H1 (cell line): ENCODE data around the gene FARS2. TPM values are rescaled to one million over a fixed set of nuclear protein-coding genes. Genes with fewer than 3 reads are reported as not detected.

Source experiments
- CTCF ChIA-PET: fragments of 300-600 bp; sonication (Branson Sonifier 250); formaldehyde crosslinking; loops from one replicate; lab custom pipeline; 2021; ENCODE audit not compliant: partially characterized antibody; lab: Charles Lee
- POLR2A ChIA-PET: fragments of 300-600 bp; sonication (Branson Sonifier 250); formaldehyde crosslinking; loops from one replicate; lab custom pipeline; 2021; ENCODE audit warnings: inconsistent platforms; ENCODE audit not compliant: partially characterized antibody; lab: Charles Lee
- DNase-seq, 2 experiments: peaks; one replicate each; pipeline versions ENCODE4 v3.0.0 to v3.0.0-alpha.2; 2010 to 2022; ENCODE audit warnings: low spot score in 2 of 2, low read depth in 1 of 2, mixed read lengths in 1 of 2
- FAIRE-seq: peaks from 2 replicates; lab custom pipeline; 2011; peaks lifted over from hg19 to GRCh38; lab: Jason Lieb, UNC
- H2AFZ ChIP-seq: 2 replicates; pipeline ENCODE4 v1.8.1; 2012; ENCODE audit warnings: low read length, inconsistent platforms
- H2AK5ac ChIP-seq: 2 replicates; pipeline ENCODE4 v1.6.1; 2013; ENCODE audit warnings: low read depth, low read length
- H2BK120ac ChIP-seq: replicated peaks from 2 replicates; pipeline ENCODE3; 2013; ENCODE audit warnings: low read depth, low read length, inconsistent platforms
- H2BK12ac ChIP-seq: 2 replicates; pipeline ENCODE4 v1.6.1; 2013; ENCODE audit warnings: low read depth, low read length
- H2BK15ac ChIP-seq: 2 replicates; pipeline ENCODE4 v1.6.1; 2013; ENCODE audit warnings: low read length
- H2BK20ac ChIP-seq: 2 replicates; pipeline ENCODE4 v1.6.1; 2013; ENCODE audit warnings: low read length
- H2BK5ac ChIP-seq: 2 replicates; pipeline ENCODE4 v1.6.1; 2013; ENCODE audit warnings: low read depth, low read length
- H3K14ac ChIP-seq: 2 replicates; pipeline ENCODE4 v1.6.1; 2013; ENCODE audit warnings: inconsistent platforms; ENCODE audit not compliant: insufficient read length
- H3K18ac ChIP-seq: 2 replicates; pipeline ENCODE4 v1.6.1; 2013; ENCODE audit warnings: low read length; ENCODE audit errors: extremely low read depth
- H3K23ac ChIP-seq: 2 replicates; pipeline ENCODE4 v1.6.1; 2013; ENCODE audit warnings: inconsistent platforms; ENCODE audit not compliant: insufficient read length
- H3K23me2 ChIP-seq: 2 replicates; pipeline ENCODE4 v1.6.1; 2013; ENCODE audit warnings: low read depth, low read length
- H3K27ac ChIP-seq: 2 replicates; pipeline ENCODE4 v1.6.1; 2011; ENCODE audit warnings: low read depth, low read length, inconsistent platforms
- H3K27me3 ChIP-seq, 4 experiments: replicated peaks in 1 of 4; 1 replicate in 1 of 4; 2 replicates in 3 of 4; pipeline versions ENCODE4 v1.6.1 to v1.8.1; 2011 to 2013; ENCODE audit warnings: low read length in 3 of 4, mild to moderate bottlenecking in 3 of 4, inconsistent platforms in 2 of 4, mixed read lengths in 2 of 4, moderate library complexity in 1 of 4; ENCODE audit not compliant: control insufficient read depth in 3 of 4, insufficient read depth in 3 of 4; ENCODE audit errors: extremely low read depth in 1 of 4
- H3K36me3 ChIP-seq, 4 experiments: 2 replicates each; pipeline versions ENCODE4 v1.6.1 to v1.8.1; 2011 to 2013; ENCODE audit warnings: mild to moderate bottlenecking in 4 of 4, low read length in 3 of 4, moderate library complexity in 2 of 4, control low read depth in 1 of 4, inconsistent platforms in 1 of 4; ENCODE audit not compliant: insufficient read depth in 4 of 4, control insufficient read depth in 2 of 4
- H3K4ac ChIP-seq: replicated peaks from 2 replicates; pipeline ENCODE3; 2013; ENCODE audit warnings: low read length, low read depth, mixed read lengths, inconsistent platforms; ENCODE audit not compliant: insufficient read length
- H3K4me1 ChIP-seq, 4 experiments: replicated peaks in 1 of 4; 1 replicate in 1 of 4; 2 replicates in 3 of 4; pipeline versions ENCODE4 v1.6.1 to v1.8.1; 2011 to 2013; ENCODE audit warnings: low read length in 3 of 4, inconsistent platforms in 2 of 4, mixed read lengths in 1 of 4; ENCODE audit not compliant: insufficient read depth in 4 of 4, control insufficient read depth in 3 of 4
- H3K4me2 ChIP-seq, 2 experiments: 2 replicates each; pipeline versions ENCODE4 v1.6.1 to v1.8.1; 2011 to 2013; ENCODE audit warnings: low read depth in 2 of 2, low read length in 2 of 2, control low read depth in 1 of 2, inconsistent platforms in 1 of 2, mild to moderate bottlenecking in 1 of 2; ENCODE audit not compliant: insufficient read depth in 1 of 2
- H3K4me3 ChIP-seq, 4 experiments: fragments of 200-600, 300-600 bp in 1 of 4; sonication (generic), shearing (Covaris generic), sonication (Bioruptor Twin) in 1 of 4; 2 replicates each; pipeline versions ENCODE4 v1.5.1 to v1.8.1; 2011 to 2016; ENCODE audit warnings: low read length in 4 of 4, low read depth in 3 of 4, control low read depth in 2 of 4, inconsistent platforms in 2 of 4, mild to moderate bottlenecking in 2 of 4, mixed read lengths in 1 of 4, moderate library complexity in 1 of 4; ENCODE audit not compliant: insufficient read depth in 2 of 4; ENCODE audit errors: extremely low read depth in 1 of 4
- H3K56ac ChIP-seq: replicated peaks from 2 replicates; pipeline ENCODE3; 2013; ENCODE audit warnings: low read depth, mild to moderate bottlenecking, mixed read lengths, low read length, inconsistent platforms; ENCODE audit not compliant: insufficient read length
- H3K79me1 ChIP-seq: 2 replicates; pipeline ENCODE4 v1.6.1; 2013; ENCODE audit warnings: low read depth, low read length, control low read depth
- H3K79me2 ChIP-seq, 2 experiments: 2 replicates each; pipeline versions ENCODE4 v1.6.1 to v1.8.1; 2012 to 2013; ENCODE audit warnings: low read length in 2 of 2, mild to moderate bottlenecking in 2 of 2, inconsistent platforms in 1 of 2; ENCODE audit not compliant: insufficient read depth in 2 of 2, control insufficient read depth in 1 of 2
- H3K9ac ChIP-seq, 4 experiments: replicated peaks in 1 of 4; 1 replicate in 1 of 4; 2 replicates in 3 of 4; pipeline versions ENCODE4 v1.6.1 to v1.8.1; 2011 to 2013; ENCODE audit warnings: low read depth in 3 of 4, low read length in 3 of 4, control low read depth in 2 of 4, mild to moderate bottlenecking in 2 of 4, moderate library complexity in 2 of 4, inconsistent platforms in 1 of 4; ENCODE audit errors: extremely low read depth in 1 of 4
- H3K9me3 ChIP-seq, 2 experiments: 2 replicates each; pipeline versions ENCODE4 v1.6.1 to v1.8.1; 2012 to 2013; ENCODE audit warnings: mild to moderate bottlenecking in 2 of 2, moderate library complexity in 2 of 2, control low read depth in 1 of 2, inconsistent platforms in 1 of 2, low read depth in 1 of 2, low read length in 1 of 2, mixed read lengths in 1 of 2; ENCODE audit not compliant: insufficient read depth in 2 of 2
- H4K20me1 ChIP-seq, 2 experiments: replicated peaks in 1 of 2; 2 replicates each; pipeline versions ENCODE3 to v1.8.1; 2011 to 2013; ENCODE audit warnings: inconsistent platforms in 2 of 2, low read length in 2 of 2, mild to moderate bottlenecking in 1 of 2; ENCODE audit not compliant: insufficient read depth in 2 of 2, control insufficient read depth in 1 of 2
- H4K5ac ChIP-seq: 2 replicates; pipeline ENCODE4 v1.6.1; 2013; ENCODE audit warnings: low read length, low read depth, mixed read lengths, inconsistent platforms; ENCODE audit not compliant: insufficient read length
- H4K8ac ChIP-seq: 2 replicates; pipeline ENCODE4 v1.8.0; 2013; ENCODE audit warnings: mild to moderate bottlenecking, moderate library complexity, low read length, inconsistent platforms; ENCODE audit not compliant: insufficient read depth; ENCODE audit errors: extremely low read depth
- H4K91ac ChIP-seq: replicated peaks from 2 replicates; pipeline ENCODE3; 2013; ENCODE audit warnings: low read length, mixed read lengths, inconsistent platforms; ENCODE audit not compliant: insufficient read length
- RBBP5 ChIP-seq: IDR thresholded peaks from 2 replicates; pipeline ENCODE4 v1.7.1; 2012; ENCODE audit warnings: low read depth, mild to moderate bottlenecking, inconsistent platforms, low read length, moderate library complexity, borderline replicate concordance
- WGBS, 2 experiments: shearing (Covaris generic) in 1 of 2; methylation state at CpG; one replicate each; pipeline versions ENCODE4 v1.1.6 to v1.1.7; 2013 to 2015; ENCODE audit warnings: low lambda C conversion rate in 2 of 2, mixed read lengths in 2 of 2, inconsistent platforms in 1 of 2, low coverage in 1 of 2, missing lambda C conversion rate in 1 of 2; ENCODE audit not compliant: insufficient replicate concordance in 2 of 2, insufficient coverage in 1 of 2, insufficient read length in 1 of 2; ENCODE audit errors: extremely low coverage in 1 of 2, missing lambda C conversion rate in 1 of 2; 5-methylcytosine and 5-hydroxymethylcytosine counted together
- polyA plus RNA-seq, 7 experiments: library from polyadenylated mRNA; depleted of rRNA in 3 of 7; stranded (reverse) in 5 of 7; unstranded in 2 of 7; fragments of >200 nt in 5 of 7; fragments of 200-250 nt in 2 of 7; gene quantifications; 1 replicate in 5 of 7; 2 replicates in 1 of 7; 4 replicates in 1 of 7; pipeline versions ENCODE4 v1.2.1 to v1.2.3, GENCODE V29; 2011 to 2013; ENCODE audit warnings: missing spikeins in 2 of 7, mixed read lengths in 2 of 7
- total RNA-seq: library from RNA; stranded (reverse); fragmentation: NEBNext Ultra II Directional; extraction: Animal tissue kit (Norgen Biotek cat#: 25700); gene quantifications from 2 replicates; pipeline ENCODE4 v1.2.1, GENCODE V29; 2021
- TF ChIP-seq, protein P1 (sequence below), 3 experiments: IDR thresholded peaks; 1 replicate in 2 of 3; 2 replicates in 1 of 3; pipeline versions ENCODE4 v1.5.1 to v1.6.1; 2011; ENCODE audit warnings: low read length in 3 of 3, mild to moderate bottlenecking in 3 of 3, inconsistent platforms in 2 of 3, low read depth in 1 of 3, moderate library complexity in 1 of 3; ENCODE audit not compliant: insufficient read depth in 1 of 3; ENCODE audit errors: control extremely low read depth in 1 of 3

The FARS2 gene
- total and polyA plus RNA-seq, 2 of the 8 experiments (the other 6 are each of a cell fraction or from before 2014, with no cell fraction given), result 11.7 to 14.4 TPM

DNA sequence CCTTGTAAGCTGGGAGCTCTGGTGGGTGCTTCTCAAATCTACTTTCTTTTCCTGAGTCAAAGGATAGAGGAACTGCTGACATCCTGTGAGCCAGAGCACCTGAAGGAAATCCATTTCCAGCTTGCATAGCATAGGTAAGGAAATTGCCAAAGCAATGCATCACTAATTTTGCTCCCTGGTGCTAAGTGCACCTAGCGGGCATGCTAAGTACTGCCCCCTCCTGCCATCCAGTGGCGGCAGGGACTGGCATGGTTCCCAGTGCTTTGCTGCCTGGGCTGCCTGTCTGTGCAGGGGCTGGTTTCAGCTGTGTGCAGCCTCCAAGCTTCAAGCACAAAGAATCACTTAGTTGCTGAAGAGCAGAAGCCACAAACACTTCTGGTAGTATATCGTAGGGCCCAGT is 63.9 kb downstream of the FARS2 start:
- Histone ChIP-seq H3K14ac (no peak overlapping the region), H3K9me3 (peaks cover 26% of the 10 kb centered on the region in 2 experiments), H3K4me1 (no peaks in the 10 kb centered on the region), H3K4me2 (no peak overlapping the region), H2BK5ac (no peak overlapping the region), H4K20me1 (peaks cover under 1 to 2% of the 10 kb centered on the region in 2 experiments), H2BK15ac (no peak overlapping the region), H3K9ac (no peak overlapping the region), H2BK120ac (no peak overlapping the region), H2AK5ac (no peak overlapping the region), H3K36me3 (peaks cover 0 to 12% (median 4%) of the 10 kb centered on the region in 4 experiments; a peak in 3 of 8 replicates), H3K56ac (no peak overlapping the region), H3K23me2 (no peaks in the 10 kb centered on the region; the same call in 1 of the 2 replicates), H3K4me3 (no peak overlapping the region), H3K23ac (no peak overlapping the region), H3K27me3 (no peaks in the 10 kb centered on the region), H4K8ac (no peak overlapping the region), H4K91ac (no peak overlapping the region), H2BK20ac (no peak overlapping the region), H3K79me1 (no peaks in the 10 kb centered on the region; the same call in 1 of the 2 replicates), H2BK12ac (no peak overlapping the region), H3K27ac (no peak overlapping the region), H4K5ac (no peak overlapping the region), H2AFZ (no peak overlapping the region), H3K4ac (no peak overlapping the region), H3K18ac (no peak overlapping the region), H3K79me2 (no peaks in the 10 kb centered on the region)
- ChIA-PET CTCF (interaction anchor here (0.6 to 1.6 kb wide), 3 partner anchors 22 to 633 kb away, joined by 3 read pairs; no protein-coding TSS in a partner anchor), POLR2A (no interaction called here)
- no peak for DNase-seq
- no peak for FAIRE-seq
- TF ChIP-seq RBBP5, result no peak
- TF ChIP-seq, protein P1, sequence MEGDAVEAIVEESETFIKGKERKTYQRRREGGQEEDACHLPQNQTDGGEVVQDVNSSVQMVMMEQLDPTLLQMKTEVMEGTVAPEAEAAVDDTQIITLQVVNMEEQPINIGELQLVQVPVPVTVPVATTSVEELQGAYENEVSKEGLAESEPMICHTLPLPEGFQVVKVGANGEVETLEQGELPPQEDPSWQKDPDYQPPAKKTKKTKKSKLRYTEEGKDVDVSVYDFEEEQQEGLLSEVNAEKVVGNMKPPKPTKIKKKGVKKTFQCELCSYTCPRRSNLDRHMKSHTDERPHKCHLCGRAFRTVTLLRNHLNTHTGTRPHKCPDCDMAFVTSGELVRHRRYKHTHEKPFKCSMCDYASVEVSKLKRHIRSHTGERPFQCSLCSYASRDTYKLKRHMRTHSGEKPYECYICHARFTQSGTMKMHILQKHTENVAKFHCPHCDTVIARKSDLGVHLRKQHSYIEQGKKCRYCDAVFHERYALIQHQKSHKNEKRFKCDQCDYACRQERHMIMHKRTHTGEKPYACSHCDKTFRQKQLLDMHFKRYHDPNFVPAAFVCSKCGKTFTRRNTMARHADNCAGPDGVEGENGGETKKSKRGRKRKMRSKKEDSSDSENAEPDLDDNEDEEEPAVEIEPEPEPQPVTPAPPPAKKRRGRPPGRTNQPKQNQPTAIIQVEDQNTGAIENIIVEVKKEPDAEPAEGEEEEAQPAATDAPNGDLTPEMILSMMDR (IDR thresholded peaks at IDR 0.05; ENCODE audit: control extremely low read depth in 1 of 3, insufficient read depth in 1 of 3, low read depth in 1 of 3, low read length in 3 of 3), result peak in 2 of 3 experiments; percentile 2 to 6; a peak in 2 of 4 replicates
- WGBS, 2 experiments, result 97% methylated on average over 3 of the region's 3 CpGs; no CpG with 5 or more reads in 1 of the 2 experiments
